ENCODE results near the gene TRMT1.

The TRMT1 gene

DNA sequence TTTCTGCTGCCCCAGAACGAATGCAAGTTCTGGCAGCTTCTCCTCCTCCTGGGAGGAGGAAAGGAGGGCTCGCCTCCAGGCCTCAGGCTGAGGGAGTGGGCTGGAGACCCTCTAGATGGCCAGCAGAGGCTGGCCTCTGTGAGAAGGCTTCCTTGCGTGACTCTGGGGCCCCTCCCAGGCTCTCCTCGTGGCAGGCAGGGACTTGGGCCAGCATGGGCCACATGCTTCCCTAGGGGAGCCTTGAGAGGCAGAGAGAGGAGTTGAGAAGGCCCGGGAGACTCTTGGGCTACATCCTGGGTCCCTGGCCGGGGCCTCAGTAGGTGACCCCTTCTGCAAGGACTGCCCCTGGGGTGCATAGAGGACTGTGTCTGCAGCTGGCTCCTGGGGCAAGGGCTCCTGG lies 39.8 kb downstream of the TRMT1 start:
- TF ChIP-seq CTCF (IDR thresholded peaks at IDR 0.05), result no peak
- Mint-ChIP-seq H3K27ac (no peak overlapping the region), H3K36me3 (ENCODE audit: low read depth) (no peaks in the 10 kb centered on the region), H3K9me3 (no peaks in the 10 kb centered on the region), H3K27me3 (ENCODE audit: low read depth, poor library complexity) (peaks cover 69% of the 10 kb centered on the region), H3K4me1 (peaks cover 20% of the 10 kb centered on the region), H3K4me3 (no peak overlapping the region)
- DNase-seq, result no peak

GRCh38 chr19:13076320-13076719 lies 40.2 kb downstream of the TRMT1 start:
- DNase-seq, result no peak
- Mint-ChIP-seq H3K9me3 (no peaks in the 10 kb centered on the region), H3K27me3 (ENCODE audit: low read depth, poor library complexity) (peaks cover 69% of the 10 kb centered on the region), H3K36me3 (ENCODE audit: low read depth) (no peaks in the 10 kb centered on the region), H3K27ac (no peak overlapping the region), H3K4me1 (peaks cover 16% of the 10 kb centered on the region), H3K4me3 (no peak overlapping the region)
- no peak for TF ChIP-seq CTCF (IDR thresholded peaks at IDR 0.05)

GRCh38 chr19:13074378-13074777 lies 42.2 kb downstream of the TRMT1 start:
- DNase-seq, result no peak
- peaks cover 16% of the 10 kb centered on the region for H3K4me1 Mint-ChIP-seq
- no peaks in the 10 kb centered on the region for H3K9me3 Mint-ChIP-seq
- no peak overlapping the region for H3K27ac Mint-ChIP-seq
- H3K27me3 Mint-ChIP-seq (ENCODE audit: low read depth, poor library complexity), result peaks cover 77% of the 10 kb centered on the region
- no peaks in the 10 kb centered on the region for H3K36me3 Mint-ChIP-seq (ENCODE audit: low read depth)
- no peak for TF ChIP-seq CTCF (IDR thresholded peaks at IDR 0.05)
- no peak overlapping the region for H3K4me3 Mint-ChIP-seq

GRCh38 chr19:13073263-13073662 lies 43.3 kb downstream of the TRMT1 start:
- no peak overlapping the region for H3K4me3 Mint-ChIP-seq
- peaks cover 13% of the 10 kb centered on the region for H3K4me1 Mint-ChIP-seq
- H3K36me3 Mint-ChIP-seq (ENCODE audit: low read depth), result no peaks in the 10 kb centered on the region
- no peak for TF ChIP-seq CTCF (IDR thresholded peaks at IDR 0.05)
- no peak overlapping the region for H3K27ac Mint-ChIP-seq
- no peak for DNase-seq
- no peaks in the 10 kb centered on the region for H3K9me3 Mint-ChIP-seq
- H3K27me3 Mint-ChIP-seq (ENCODE audit: low read depth, poor library complexity), result peaks cover 88% of the 10 kb centered on the region

- Mint-ChIP-seq H3K36me3 (ENCODE audit: low read depth) (no peaks in the 10 kb centered on the region), H3K4me1 (peaks cover 4% of the 10 kb centered on the region), H3K27ac (no peak overlapping the region), H3K4me3 (no peak overlapping the region), H3K27me3 (ENCODE audit: low read depth, poor library complexity) (peaks cover 86% of the 10 kb centered on the region), H3K9me3 (no peaks in the 10 kb centered on the region)
- no peak for TF ChIP-seq CTCF (IDR thresholded peaks at IDR 0.05)
- DNase-seq, result no peak
These were observed 44.2 kb downstream of the TRMT1 start for GRCh38 chr19:13072188-13072908.
